Measurements from ENCODE around the gene SBK2. TPM values are rescaled to one million over a fixed set of nuclear protein-coding genes. Genes with fewer than 3 reads are reported as not detected.

SBK2 gene
- total RNA-seq, 2 experiments from 2014 or later, result not detected

- Mint-ChIP-seq H3K4me3 (no peak overlapping the region), H3K4me1 (peaks cover 8% of the 10 kb centered on the region), H3K36me3 (ENCODE audit: low read depth) (peaks cover 3% of the 10 kb centered on the region), H3K27ac (no peak overlapping the region), H3K27me3 (peaks cover 8% of the 10 kb centered on the region), H3K9me3 (ENCODE audit: low read depth) (peaks cover 2% of the 10 kb centered on the region)
- intact Hi-C loops (cut with DNase I, micrococcal nuclease), result loop anchor here in 1 of 2 experiments (10.0 kb wide), 1 partner anchor 363 kb away; the partner anchor contains the start of gene TNNT1
- DNase-seq (no peak), ATAC-seq (no peak)
- CTCF ChIA-PET, result interaction anchor here (1.0 to 2.2 kb wide), 3 partner anchors 32 to 124 kb away, joined by 3 to 10 read pairs (median 10); partner anchors contain the start of gene ZNF628
- POLR2A ChIA-PET, result interaction anchor here (0.6 to 0.8 kb wide), 2 partner anchors 18 to 106 kb away, joined by 3 read pairs; no protein-coding TSS in a partner anchor
Observed at GRCh38 chr19:55508120-55508519, 28.8 kb downstream of the SBK2 start.

- Mint-ChIP-seq H3K4me3 (no peak overlapping the region), H3K36me3 (ENCODE audit: low read depth) (peaks cover 3% of the 10 kb centered on the region), H3K27ac (no peak overlapping the region), H3K9me3 (ENCODE audit: low read depth) (peaks cover 3% of the 10 kb centered on the region), H3K27me3 (peaks cover 2% of the 10 kb centered on the region), H3K4me1 (peaks cover 19% of the 10 kb centered on the region)
- intact Hi-C loops (cut with DNase I, micrococcal nuclease), result loop anchor here (1.0 to 10.0 kb wide), 5 partner anchors 38 to 364 kb away; partner anchors contain the start of genes TNNT1 (in 1 of the 2) and ZNF784 (in 1 of the 2)
- DNase-seq (no peak), ATAC-seq (no peak)
- CTCF ChIA-PET, result interaction anchor here (0.8 to 2.4 kb wide), 11 partner anchors 8 to 364 kb away, joined by 3 to 30 read pairs (median 8); partner anchors contain the start of gene ISOC2
- POLR2A ChIA-PET, result interaction anchor here (0.7 kb wide), 1 partner anchor 245 kb away, joined by 3 read pairs; no protein-coding TSS in a partner anchor
Observed at GRCh38 chr19:55504981-55505380, 32.0 kb downstream of the SBK2 start.

- Mint-ChIP-seq H3K4me3 (peak overlapping the region; percentile 65), H3K27ac (no peak overlapping the region), H3K9me3 (ENCODE audit: low read depth) (peaks cover 3% of the 10 kb centered on the region), H3K36me3 (ENCODE audit: low read depth) (peaks cover 3% of the 10 kb centered on the region), H3K27me3 (peaks cover under 1% of the 10 kb centered on the region), H3K4me1 (peaks cover 19% of the 10 kb centered on the region)
- DNase-seq (no peak), ATAC-seq (no peak)
- CTCF ChIA-PET, result interaction anchor here (0.6 to 2.4 kb wide), 34 partner anchors 8 to 1030 kb away, joined by 3 to 30 read pairs (median 4); partner anchors contain the start of genes ISOC2, NAT14, PPP6R1 and UBE2S
- POLR2A ChIA-PET, result interaction anchor here (0.6 to 1.3 kb wide), 7 partner anchors 19 to 291 kb away, joined by 3 to 5 read pairs (median 3); partner anchors contain the start of genes FIZ1 and NAT14
- intact Hi-C loops (cut with DNase I, micrococcal nuclease), result loop anchor here (1.0 to 10.0 kb wide), 5 partner anchors 37 to 363 kb away; partner anchors contain the start of genes TNNT1 (in 1 of the 2) and ZNF784 (in 1 of the 2)
Observed at GRCh38 chr19:55504252-55504603, 32.7 kb downstream of the SBK2 start.

- H3K4me1 Mint-ChIP-seq, result peaks cover 19% of the 10 kb centered on the region
- CTCF ChIA-PET, result interaction anchor here (0.6 to 2.4 kb wide), 38 partner anchors 9 to 1030 kb away, joined by 3 to 30 read pairs (median 4); partner anchors contain the start of genes ISOC2, NAT14, PPP6R1 and UBE2S
- ATAC-seq, result peak; percentile 97
Observed at GRCh38 chr19:55503502-55504251, 33.3 kb downstream of the SBK2 start.

GRCh38 chr19:55503157-55503501 lies 33.8 kb downstream of the SBK2 start:
- ATAC-seq (no peak), DNase-seq (no peak)
- intact Hi-C loops (cut with DNase I, micrococcal nuclease), result loop anchor here (1.0 to 10.0 kb wide), 6 partner anchors 27 to 358 kb away; partner anchors contain the start of genes ZNF628 (in 2 of the 2), ISOC2 (in 1 of the 2) and TNNT1 (in 1 of the 2)
- peaks cover 3% of the 10 kb centered on the region for H3K36me3 Mint-ChIP-seq (ENCODE audit: low read depth)
- ChIA-PET CTCF (interaction anchor here (0.6 to 2.4 kb wide), 18 partner anchors 9 to 417 kb away, joined by 3 to 30 read pairs (median 4); partner anchors contain the start of gene ZNF628), POLR2A (no interaction called here)
- peak overlapping the region; percentile 65 for H3K4me3 Mint-ChIP-seq
- H3K27me3 Mint-ChIP-seq, result no peaks in the 10 kb centered on the region
- H3K27ac Mint-ChIP-seq, result peak overlapping the region; percentile 67
- peaks cover 3% of the 10 kb centered on the region for H3K9me3 Mint-ChIP-seq (ENCODE audit: low read depth)
- peaks cover 19% of the 10 kb centered on the region for H3K4me1 Mint-ChIP-seq

More at GRCh38 chr19:55503502-55504251, 33.3 kb downstream of the SBK2 start:
- Mint-ChIP-seq H3K27me3 (no peaks in the 10 kb centered on the region), H3K9me3 (ENCODE audit: low read depth) (peaks cover 3% of the 10 kb centered on the region), H3K36me3 (ENCODE audit: low read depth) (peaks cover 3% of the 10 kb centered on the region), H3K27ac (peak overlapping the region; percentile 67), H3K4me3 (peak overlapping the region; percentile 65)
- intact Hi-C loops (cut with DNase I, micrococcal nuclease), result loop anchor here (1.0 to 10.0 kb wide), 9 partner anchors 27 to 362 kb away; partner anchors contain the start of genes ZNF628 (in 2 of the 2), ISOC2 (in 1 of the 2), TNNT1 (in 1 of the 2) and ZNF784 (in 1 of the 2)
- DNase-seq, result peak; percentile 96
- POLR2A ChIA-PET, result interaction anchor here (0.6 to 1.3 kb wide), 6 partner anchors 19 to 291 kb away, joined by 3 to 5 read pairs (median 3); partner anchors contain the start of genes FIZ1 and NAT14

GRCh38 chr19:55502197-55502952 lies 34.6 kb downstream of the SBK2 start:
- Mint-ChIP-seq H3K9me3 (ENCODE audit: low read depth) (peaks cover 3% of the 10 kb centered on the region), H3K36me3 (ENCODE audit: low read depth) (peaks cover 3% of the 10 kb centered on the region), H3K27ac (peak overlapping the region; percentile 49), H3K27me3 (no peaks in the 10 kb centered on the region), H3K4me1 (peaks cover 19% of the 10 kb centered on the region), H3K4me3 (peak overlapping the region; percentile 18)
- CTCF ChIA-PET, result interaction anchor here (0.6 to 0.7 kb wide), 2 partner anchors 83 to 289 kb away, joined by 3 read pairs; no protein-coding TSS in a partner anchor
- POLR2A ChIA-PET, result interaction anchor here (0.6 kb wide), 1 partner anchor 214 kb away, joined by 5 read pairs; no protein-coding TSS in a partner anchor
- ATAC-seq (no peak), DNase-seq (no peak)
- intact Hi-C loops (cut with DNase I, micrococcal nuclease), result loop anchor here (2.0 to 10.0 kb wide), 2 partner anchors 42 to 358 kb away; partner anchors contain the start of genes ISOC2 (in 1 of the 2) and TNNT1 (in 1 of the 2)

GRCh38 chr19:55500368-55500952 lies 36.5 kb downstream of the SBK2 start:
- ATAC-seq, result no peak
- ChIA-PET CTCF (interaction anchor here (0.6 to 1.0 kb wide), 3 partner anchors 33 to 202 kb away, joined by 3 to 4 read pairs (median 3); no protein-coding TSS in a partner anchor), POLR2A (no interaction called here)
- Mint-ChIP-seq H3K4me3 (no peak overlapping the region), H3K27ac (no peak overlapping the region), H3K27me3 (no peaks in the 10 kb centered on the region), H3K4me1 (peaks cover 19% of the 10 kb centered on the region), H3K9me3 (ENCODE audit: low read depth) (peaks cover 3% of the 10 kb centered on the region), H3K36me3 (ENCODE audit: low read depth) (peaks cover 3% of the 10 kb centered on the region)
- DNase-seq, result no peak
- intact Hi-C loops (cut with DNase I, micrococcal nuclease), result loop anchor here in 1 of 2 experiments (10.0 kb wide), 1 partner anchor 356 kb away; the partner anchor contains the start of gene TNNT1

GRCh38 chr19:55498246-55498840 lies 38.6 kb downstream of the SBK2 start:
- peaks cover 13% of the 10 kb centered on the region for H3K4me1 Mint-ChIP-seq
- intact Hi-C loops (cut with DNase I, micrococcal nuclease), result no loop called here
- no peaks in the 10 kb centered on the region for H3K27me3 Mint-ChIP-seq
- CTCF ChIA-PET, result interaction anchor here (0.7 to 1.7 kb wide), 2 partner anchors 31 to 76 kb away, joined by 3 to 5 read pairs; no protein-coding TSS in a partner anchor
- ATAC-seq, result no peak
- POLR2A ChIA-PET, result interaction anchor here (0.7 to 1.2 kb wide), 2 partner anchors 13 to 241 kb away, joined by 3 to 6 read pairs; no protein-coding TSS in a partner anchor
- H3K36me3 Mint-ChIP-seq (ENCODE audit: low read depth), result peaks cover 2% of the 10 kb centered on the region
- H3K9me3 Mint-ChIP-seq (ENCODE audit: low read depth), result peaks cover 3% of the 10 kb centered on the region
- no peak for DNase-seq
- no peak overlapping the region for H3K4me3 Mint-ChIP-seq
- no peak overlapping the region for H3K27ac Mint-ChIP-seq

GRCh38 chr19:55497763-55498162 lies 39.2 kb downstream of the SBK2 start:
- no peaks in the 10 kb centered on the region for H3K36me3 Mint-ChIP-seq (ENCODE audit: low read depth)
- ChIA-PET CTCF (interaction anchor here (0.7 to 1.7 kb wide), 3 partner anchors 31 to 77 kb away, joined by 3 to 5 read pairs (median 5); partner anchors contain the start of gene ISOC2), POLR2A (interaction anchor here (0.7 to 1.2 kb wide), 2 partner anchors 12 to 241 kb away, joined by 3 to 6 read pairs; no protein-coding TSS in a partner anchor)
- no peak for DNase-seq
- H3K27me3 Mint-ChIP-seq, result peaks cover 2% of the 10 kb centered on the region
- peaks cover 9% of the 10 kb centered on the region for H3K4me1 Mint-ChIP-seq
- ATAC-seq, result no peak
- no peak overlapping the region for H3K27ac Mint-ChIP-seq
- no peaks in the 10 kb centered on the region for H3K9me3 Mint-ChIP-seq (ENCODE audit: low read depth)
- H3K4me3 Mint-ChIP-seq, result no peak overlapping the region
- intact Hi-C loops (cut with DNase I, micrococcal nuclease), result no loop called here

All from activated CD4-positive, alpha-beta T cell treated with anti-CD3 and anti-CD28 coated beads for 36 hours (primary cell).